A549 (cell line): Measurements from ENCODE around the gene TCF7L2.

ENCODE experiments used
- CTCF ChIP-seq: fragments of >200 bp; sonication (Bioruptor Twin); formaldehyde crosslinking; IDR thresholded peaks from 3 replicates; pipeline ENCODE4 v1.5.1; 2016
- EP300 ChIP-seq, 2 experiments: fragments of >200 bp; sonication (Bioruptor Twin); formaldehyde crosslinking; IDR thresholded peaks; 2 replicates in 1 of 2; 3 replicates in 1 of 2; pipeline ENCODE4 v1.6.1; 2016 to 2017
- HEYL ChIP-seq: fragments of 250-450 bp; sonication (Bioruptor Pico); IDR thresholded peaks from 2 replicates; pipeline ENCODE4 v1.8.0; 2021; ENCODE audit warnings: mild to moderate bottlenecking, moderate library complexity
- JUNB ChIP-seq: fragments of >200 bp; sonication (Bioruptor Twin); formaldehyde crosslinking; IDR thresholded peaks from 2 replicates; pipeline ENCODE4 v1.6.1; 2016
- MAX ChIP-seq: IDR thresholded peaks from 2 replicates; pipeline ENCODE4 v1.6.1; 2012
- MYC ChIP-seq: IDR thresholded peaks from 2 replicates; pipeline ENCODE4 v1.6.1; 2012; ENCODE audit warnings: mild to moderate bottlenecking, inconsistent platforms, low read length, improper control_type of control experiment, borderline replicate concordance
- POLR2A ChIP-seq: IDR thresholded peaks from 2 replicates; pipeline ENCODE4 v1.6.1; 2012; ENCODE audit warnings: mild to moderate bottlenecking, low read length
- REST ChIP-seq: fragments of 200-600 bp; sonication (generic); IDR thresholded peaks from 2 replicates; pipeline ENCODE4 v1.6.1; 2016; ENCODE audit warnings: antibody characterized with exemption, mild to moderate bottlenecking, moderate library complexity
- ZFP36 ChIP-seq: fragments of 450-650 bp; IDR thresholded peaks from 2 replicates; pipeline ENCODE4 v1.6.1; 2014; ENCODE audit warnings: borderline replicate concordance; ENCODE audit not compliant: partially characterized antibody

GRCh38 chr10:112983444-112984056 lies 33.5 kb downstream of the TCF7L2 start:
- no peak for TF ChIP-seq EP300 (IDR thresholded peaks at IDR 0.05)
- no peak for TF ChIP-seq CTCF
- TF ChIP-seq MAX: no peak
- no peak for TF ChIP-seq MYC
- no peak for TF ChIP-seq ZFP36
- TF ChIP-seq HEYL (CRISPR knock-in tag): no peak
- TF ChIP-seq POLR2A: no peak
- TF ChIP-seq JUNB: no peak
- no peak for TF ChIP-seq REST
